ENCODE measurements around the gene RAB11FIP4.

GRCh38 chr17:31570231-31570630 is 178.8 kb downstream of the RAB11FIP4 start:
- TF ChIP-seq CTCF (IDR thresholded peaks at IDR 0.05 in 2 of 3, conservative IDR thresholded peaks at IDR 0.05 in 1 of 3; ENCODE audit: control insufficient read depth in 2 of 3, extremely low read depth in 1 of 3, insufficient read depth in 1 of 3, low read depth in 3 of 3, low read length in 3 of 3), result no peak
- no peak for TF ChIP-seq BCL3 (IDR thresholded peaks at IDR 0.05; ENCODE audit: borderline replicate concordance, insufficient read depth, low read depth, low read length, poor library complexity, severe bottlenecking)
